ENCODE data around the gene KPRP. TPM values are rescaled to one million over a fixed set of nuclear protein-coding genes. Genes with fewer than 3 reads are reported as not detected.

KPRP gene
- total and polyA plus RNA-seq, 10 of the 15 experiments (the other 5 are each of a cell fraction or from before 2014, with no cell fraction given) = not detected

DNA sequence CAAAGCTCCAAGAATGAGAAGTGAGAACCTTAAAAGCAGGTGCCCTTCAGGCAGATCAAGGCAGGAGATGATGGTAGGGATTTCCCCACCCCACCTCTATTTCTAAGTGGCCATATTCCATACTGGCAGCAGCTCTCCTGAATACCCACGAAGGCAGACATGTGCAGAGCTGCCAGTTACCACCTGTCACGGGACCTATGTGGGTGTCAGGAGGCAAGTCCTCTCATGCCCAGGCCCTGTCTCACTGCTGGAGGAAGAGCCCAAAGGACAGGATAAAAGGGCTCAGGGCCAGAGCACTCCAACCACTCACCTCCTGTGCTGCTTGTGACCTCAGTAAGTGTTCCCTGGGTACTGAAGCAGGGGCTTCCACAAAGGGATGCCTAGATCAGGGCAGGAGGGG is 53.2 kb downstream of the KPRP start:
- TF ChIP-seq PAX8 (IDR thresholded peaks at IDR 0.05) = no peak
- peak in 1 of 2 experiments; percentile 19; a peak in 1 of 4 replicates for TF ChIP-seq BHLHE40 (IDR thresholded peaks at IDR 0.05; ENCODE audit: borderline replicate concordance in 1 of 2, low read depth in 2 of 2, low read length in 1 of 2)
- intact Hi-C loops (cut with micrococcal nuclease; ENCODE audit: unreplicated experiment) = no loop called here
- H3K9ac ChIP-seq (ENCODE audit: control insufficient read depth, insufficient read depth, low read length) = no peak overlapping the region
- no peaks in the 10 kb centered on the region for H3K4me1 ChIP-seq (ENCODE audit: control insufficient read depth, insufficient read depth, low read length)
- in situ Hi-C loops (cut with MboI) = no loop called here
- RAD21 ChIA-PET (ENCODE audit: unreplicated experiment) = no interaction called here
- no peaks in the 10 kb centered on the region for H4K20me1 ChIP-seq (ENCODE audit: control insufficient read depth, insufficient read depth)
- SMC1A ChIA-PET (ENCODE audit: uncharacterized antibody, unreplicated experiment) = no interaction called here
- no peak overlapping the region for H3K4me3 ChIP-seq
- H3K4me2 ChIP-seq (ENCODE audit: control insufficient read depth, insufficient read depth) = no peak overlapping the region
- ATAC-seq (peak; percentile 57), DNase-seq (ENCODE audit: low read depth, low spot score) (no peak), FAIRE-seq (no peak)
- H3K27me3 ChIP-seq (replicated peaks in 1 of 2; ENCODE audit: control insufficient read depth in 2 of 2, insufficient read depth in 2 of 2, low read length in 1 of 2) = peaks cover 0 to 5% of the 10 kb centered on the region in 2 experiments; a peak in 1 of 4 replicates
- no peak overlapping the region for H3K27ac ChIP-seq (ENCODE audit: control insufficient read depth, insufficient read depth)
- no peak overlapping the region for H2AFZ ChIP-seq (ENCODE audit: control insufficient read depth, low read depth, low read length)
- WGBS (ENCODE audit: insufficient coverage, insufficient replicate concordance, low lambda C conversion rate, missing lambda C conversion rate) = 0% methylated on average over 2 of the region's 2 CpGs
- no peaks in the 10 kb centered on the region for H3K9me3 ChIP-seq (replicated peaks; ENCODE audit: control insufficient read depth, insufficient read depth, low read length)
- H3K36me3 ChIP-seq (ENCODE audit: control insufficient read depth in 2 of 2, insufficient read depth in 2 of 2, low read length in 1 of 2) = no peaks in the 10 kb centered on the region
- CTCF ChIA-PET = no interaction called here
- H3K79me2 ChIP-seq (ENCODE audit: control insufficient read depth, insufficient read depth, low read length) = no peaks in the 10 kb centered on the region
- BruUV-seq (replicated peaks) = no TSS peak
- POLR2A ChIA-PET = no interaction called here

Other genes with a start within 250 kb of the KPRP start
Only the 7 nearest of the 26 such genes appear.
- gene LCE2A, start 59.7 kb upstream of the KPRP start, total RNA-seq (2014; rRNA removed) = not detected in 2 replicates
- not detected in 2 replicates for gene LCE2A, start 59.7 kb upstream of the KPRP start, total RNA-seq (2014; rRNA removed; fragmentation: Illumina TruSeq; extraction: Trizol)
- gene LCE2A, start 59.7 kb upstream of the KPRP start, total RNA-seq (2021) = not detected in 2 replicates
- gene LCE2A, start 59.7 kb upstream of the KPRP start, polyA plus RNA-seq (2011; rRNA removed) = not detected in 2 replicates
- not detected in 2 replicates for gene LCE2A, start 59.7 kb upstream of the KPRP start, polyA plus RNA-seq (2014; fragmentation: Illumina TruSeq; extraction: Trizol)
- not detected for gene LCE2A, start 59.7 kb upstream of the KPRP start, polyA plus RNA-seq (2014; fragmentation: Nextera tagmentation; extraction: Ambion mirVana)
- gene LCE2A, start 59.7 kb upstream of the KPRP start, polyA plus RNA-seq (2014; rRNA removed) = not detected in 2 replicates
- not detected for gene LCE2A, start 59.7 kb upstream of the KPRP start, polyA plus RNA-seq (2016; fragmentation: Nextera tagmentation; extraction: Ambion mirVana)
- not detected in 2 replicates for gene LCE4A, start 49.9 kb upstream of the KPRP start, total RNA-seq (2014; rRNA removed)
- gene LCE4A, start 49.9 kb upstream of the KPRP start, total RNA-seq (2014; rRNA removed; fragmentation: Illumina TruSeq; extraction: Trizol) = not detected in 2 replicates
- gene LCE4A, start 49.9 kb upstream of the KPRP start, total RNA-seq (2021) = not detected in 2 replicates
- not detected in 2 replicates for gene LCE4A, start 49.9 kb upstream of the KPRP start, polyA plus RNA-seq (2011; rRNA removed)
- not detected in 2 replicates for gene LCE4A, start 49.9 kb upstream of the KPRP start, polyA plus RNA-seq (2014; fragmentation: Illumina TruSeq; extraction: Trizol)
- gene LCE4A, start 49.9 kb upstream of the KPRP start, polyA plus RNA-seq (2014; fragmentation: Nextera tagmentation; extraction: Ambion mirVana) = not detected
- gene LCE4A, start 49.9 kb upstream of the KPRP start, polyA plus RNA-seq (2014; rRNA removed) = not detected in 2 replicates
- gene LCE4A, start 49.9 kb upstream of the KPRP start, polyA plus RNA-seq (2016; fragmentation: Nextera tagmentation; extraction: Ambion mirVana) = not detected
- gene LCE1F, start 17.1 kb downstream of the KPRP start, total RNA-seq (2014; rRNA removed) = not detected in 2 replicates
- gene LCE1F, start 17.1 kb downstream of the KPRP start, total RNA-seq (2014; rRNA removed; fragmentation: Illumina TruSeq; extraction: Trizol) = not detected in 2 replicates
- not detected in 2 replicates for gene LCE1F, start 17.1 kb downstream of the KPRP start, total RNA-seq (2021)
- not detected in 2 replicates for gene LCE1F, start 17.1 kb downstream of the KPRP start, polyA plus RNA-seq (2011; rRNA removed)
- gene LCE1F, start 17.1 kb downstream of the KPRP start, polyA plus RNA-seq (2014; fragmentation: Illumina TruSeq; extraction: Trizol) = not detected in 2 replicates
- gene LCE1F, start 17.1 kb downstream of the KPRP start, polyA plus RNA-seq (2014; fragmentation: Nextera tagmentation; extraction: Ambion mirVana) = not detected
- gene LCE1F, start 17.1 kb downstream of the KPRP start, polyA plus RNA-seq (2014; rRNA removed) = 0.43 TPM in 1 of 2 replicates, not detected in the other
- under 1 TPM; 0.72 to 0.96 TPM for gene LCE1F, start 17.1 kb downstream of the KPRP start, polyA plus RNA-seq (2016; fragmentation: Nextera tagmentation; extraction: Ambion mirVana)
- 0.45 and 1.1 TPM in 2 replicates for gene LCE1E, start 28.2 kb downstream of the KPRP start, total RNA-seq (2014; rRNA removed)
- gene LCE1E, start 28.2 kb downstream of the KPRP start, total RNA-seq (2014; rRNA removed; fragmentation: Illumina TruSeq; extraction: Trizol) = 0.41 and 0.49 TPM in 2 replicates
- 1.0 and 3.7 TPM in 2 replicates for gene LCE1E, start 28.2 kb downstream of the KPRP start, total RNA-seq (2021)
- 0.88 and 1.4 TPM in 2 replicates for gene LCE1E, start 28.2 kb downstream of the KPRP start, polyA plus RNA-seq (2011; rRNA removed)
- 0.51 and 0.90 TPM in 2 replicates for gene LCE1E, start 28.2 kb downstream of the KPRP start, polyA plus RNA-seq (2014; fragmentation: Illumina TruSeq; extraction: Trizol)
- gene LCE1E, start 28.2 kb downstream of the KPRP start, polyA plus RNA-seq (2014; fragmentation: Nextera tagmentation; extraction: Ambion mirVana) = under 1 TPM in 1 of 2 experiments, not detected in 1; 0.33 TPM
- gene LCE1E, start 28.2 kb downstream of the KPRP start, polyA plus RNA-seq (2014; rRNA removed) = 1.1 and 1.3 TPM in 2 replicates
- 1 to 10 TPM; 6.6 to 8.2 TPM for gene LCE1E, start 28.2 kb downstream of the KPRP start, polyA plus RNA-seq (2016; fragmentation: Nextera tagmentation; extraction: Ambion mirVana)
- not detected in 2 replicates for gene LCE1D, start 38.7 kb downstream of the KPRP start, total RNA-seq (2014; rRNA removed)
- gene LCE1D, start 38.7 kb downstream of the KPRP start, total RNA-seq (2014; rRNA removed; fragmentation: Illumina TruSeq; extraction: Trizol) = not detected in 2 replicates
- gene LCE1D, start 38.7 kb downstream of the KPRP start, total RNA-seq (2021) = not detected in 2 replicates
- gene LCE1D, start 38.7 kb downstream of the KPRP start, polyA plus RNA-seq (2011; rRNA removed) = not detected in 2 replicates
- not detected in 2 replicates for gene LCE1D, start 38.7 kb downstream of the KPRP start, polyA plus RNA-seq (2014; fragmentation: Illumina TruSeq; extraction: Trizol)
- gene LCE1D, start 38.7 kb downstream of the KPRP start, polyA plus RNA-seq (2014; fragmentation: Nextera tagmentation; extraction: Ambion mirVana) = not detected
- not detected in 2 replicates for gene LCE1D, start 38.7 kb downstream of the KPRP start, polyA plus RNA-seq (2014; rRNA removed)
- gene LCE1D, start 38.7 kb downstream of the KPRP start, polyA plus RNA-seq (2016; fragmentation: Nextera tagmentation; extraction: Ambion mirVana) = not detected
- gene LCE1C, start 48.6 kb downstream of the KPRP start, total RNA-seq (2014; rRNA removed) = 0.23 and 1.5 TPM in 2 replicates
- not detected in 2 replicates for gene LCE1C, start 48.6 kb downstream of the KPRP start, total RNA-seq (2014; rRNA removed; fragmentation: Illumina TruSeq; extraction: Trizol)
- gene LCE1C, start 48.6 kb downstream of the KPRP start, total RNA-seq (2021) = 0.77 and 1.7 TPM in 2 replicates
- gene LCE1C, start 48.6 kb downstream of the KPRP start, polyA plus RNA-seq (2011; rRNA removed) = 0.15 and 0.45 TPM in 2 replicates
- gene LCE1C, start 48.6 kb downstream of the KPRP start, polyA plus RNA-seq (2014; fragmentation: Illumina TruSeq; extraction: Trizol) = not detected in 2 replicates
- not detected for gene LCE1C, start 48.6 kb downstream of the KPRP start, polyA plus RNA-seq (2014; fragmentation: Nextera tagmentation; extraction: Ambion mirVana)
- gene LCE1C, start 48.6 kb downstream of the KPRP start, polyA plus RNA-seq (2014; rRNA removed) = 1.00 and 1.2 TPM in 2 replicates
- 1 to 10 TPM; 2.5 to 4.1 TPM for gene LCE1C, start 48.6 kb downstream of the KPRP start, polyA plus RNA-seq (2016; fragmentation: Nextera tagmentation; extraction: Ambion mirVana)
- 0.16 TPM in 1 of 2 replicates, not detected in the other for gene LCE1B, start 53.9 kb downstream of the KPRP start, total RNA-seq (2014; rRNA removed)
- 0.18 and 0.36 TPM in 2 replicates for gene LCE1B, start 53.9 kb downstream of the KPRP start, total RNA-seq (2014; rRNA removed; fragmentation: Illumina TruSeq; extraction: Trizol)
- 0.74 TPM in 1 of 2 replicates, not detected in the other for gene LCE1B, start 53.9 kb downstream of the KPRP start, total RNA-seq (2021)
- gene LCE1B, start 53.9 kb downstream of the KPRP start, polyA plus RNA-seq (2011; rRNA removed) = 0.66 and 0.86 TPM in 2 replicates
- gene LCE1B, start 53.9 kb downstream of the KPRP start, polyA plus RNA-seq (2014; fragmentation: Illumina TruSeq; extraction: Trizol) = 0.13 and 0.73 TPM in 2 replicates
- under 1 TPM in 1 of 2 experiments, not detected in 1; 0.20 TPM for gene LCE1B, start 53.9 kb downstream of the KPRP start, polyA plus RNA-seq (2014; fragmentation: Nextera tagmentation; extraction: Ambion mirVana)
- gene LCE1B, start 53.9 kb downstream of the KPRP start, polyA plus RNA-seq (2014; rRNA removed) = 0.44 and 0.45 TPM in 2 replicates
- 1 to 10 TPM; 2.4 to 3.3 TPM for gene LCE1B, start 53.9 kb downstream of the KPRP start, polyA plus RNA-seq (2016; fragmentation: Nextera tagmentation; extraction: Ambion mirVana)